HL-60 (cell line): ENCODE measurements around the gene FBXO38.

Source experiments
- DNase-seq, 2 experiments: peaks; one replicate each; pipeline ENCODE4 v3.0.0-alpha.2; 2010 to 2020; ENCODE audit warnings: low read depth in 1 of 2, low spot score in 1 of 2
- H3K27ac ChIP-seq: fragments of 250-450 bp; sonication (Bioruptor Pico); replicated peaks from 2 replicates; pipeline ENCODE4 v1.5.1; 2020; ENCODE audit warnings: mild to moderate bottlenecking, moderate library complexity
- H3K27me3 ChIP-seq: fragments of 250-450 bp; sonication (Bioruptor Pico); 2 replicates; pipeline ENCODE4 v1.5.1; 2021; ENCODE audit warnings: mild to moderate bottlenecking, moderate library complexity; ENCODE audit not compliant: insufficient read depth, poor library complexity, severe bottlenecking
- H3K4me3 ChIP-seq: replicated peaks from 2 replicates; pipeline ENCODE4 v1.5.1; 2011; ENCODE audit warnings: mild to moderate bottlenecking, control low read depth, low read length; ENCODE audit not compliant: insufficient read depth
- GABPA ChIP-seq: IDR thresholded peaks from 2 replicates; pipeline ENCODE4 v1.6.1; 2012; ENCODE audit warnings: low read depth
- POLR2AphosphoS5 ChIP-seq: IDR thresholded peaks from 2 replicates; pipeline ENCODE4 v1.6.1; 2012; ENCODE audit warnings: low read depth
- SPI1 ChIP-seq: IDR thresholded peaks from 2 replicates; pipeline ENCODE4 v1.6.1; 2012; ENCODE audit warnings: low read depth, mild to moderate bottlenecking, borderline replicate concordance
- TF ChIP-seq, protein P1 (sequence below): IDR thresholded peaks from one replicate; pipeline ENCODE4 v1.5.1; 2011; ENCODE audit warnings: low read length, control low read depth, inconsistent platforms; ENCODE audit not compliant: insufficient read depth
- TF ChIP-seq, protein P2 (sequence below): IDR thresholded peaks from 2 replicates; pipeline ENCODE4 v1.6.1; 2012; ENCODE audit warnings: low read depth; ENCODE audit not compliant: insufficient replicate concordance

Gene FBXO38

DNA sequence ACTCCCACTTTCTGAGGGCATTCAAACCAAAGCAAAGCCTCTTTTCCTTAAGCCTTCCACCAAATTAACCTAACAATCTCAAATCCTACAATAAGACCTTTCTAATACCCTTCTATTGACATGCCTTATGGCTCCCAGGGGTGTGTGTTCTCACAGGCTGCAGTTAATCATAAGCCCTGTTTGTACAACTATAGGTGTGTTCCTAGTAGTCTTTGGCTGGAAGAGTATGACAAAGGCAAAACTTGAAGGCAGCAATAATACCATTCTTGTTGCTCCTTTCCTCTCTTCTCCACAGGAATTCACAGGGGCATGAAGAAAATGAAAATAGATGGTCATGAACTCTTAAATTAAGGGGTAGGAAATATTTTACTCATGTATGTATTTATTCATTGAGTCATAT lies 10.9 kb upstream of the FBXO38 start:
- Histone ChIP-seq H3K27me3 (no peaks in the 10 kb centered on the region), H3K27ac (no peak overlapping the region), H3K4me3 (no peak overlapping the region)
- TF ChIP-seq, protein P1, sequence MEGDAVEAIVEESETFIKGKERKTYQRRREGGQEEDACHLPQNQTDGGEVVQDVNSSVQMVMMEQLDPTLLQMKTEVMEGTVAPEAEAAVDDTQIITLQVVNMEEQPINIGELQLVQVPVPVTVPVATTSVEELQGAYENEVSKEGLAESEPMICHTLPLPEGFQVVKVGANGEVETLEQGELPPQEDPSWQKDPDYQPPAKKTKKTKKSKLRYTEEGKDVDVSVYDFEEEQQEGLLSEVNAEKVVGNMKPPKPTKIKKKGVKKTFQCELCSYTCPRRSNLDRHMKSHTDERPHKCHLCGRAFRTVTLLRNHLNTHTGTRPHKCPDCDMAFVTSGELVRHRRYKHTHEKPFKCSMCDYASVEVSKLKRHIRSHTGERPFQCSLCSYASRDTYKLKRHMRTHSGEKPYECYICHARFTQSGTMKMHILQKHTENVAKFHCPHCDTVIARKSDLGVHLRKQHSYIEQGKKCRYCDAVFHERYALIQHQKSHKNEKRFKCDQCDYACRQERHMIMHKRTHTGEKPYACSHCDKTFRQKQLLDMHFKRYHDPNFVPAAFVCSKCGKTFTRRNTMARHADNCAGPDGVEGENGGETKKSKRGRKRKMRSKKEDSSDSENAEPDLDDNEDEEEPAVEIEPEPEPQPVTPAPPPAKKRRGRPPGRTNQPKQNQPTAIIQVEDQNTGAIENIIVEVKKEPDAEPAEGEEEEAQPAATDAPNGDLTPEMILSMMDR = no peak
- TF ChIP-seq GABPA = no peak
- no peak for TF ChIP-seq POLR2AphosphoS5
- no peak for TF ChIP-seq SPI1
- TF ChIP-seq, protein P2, sequence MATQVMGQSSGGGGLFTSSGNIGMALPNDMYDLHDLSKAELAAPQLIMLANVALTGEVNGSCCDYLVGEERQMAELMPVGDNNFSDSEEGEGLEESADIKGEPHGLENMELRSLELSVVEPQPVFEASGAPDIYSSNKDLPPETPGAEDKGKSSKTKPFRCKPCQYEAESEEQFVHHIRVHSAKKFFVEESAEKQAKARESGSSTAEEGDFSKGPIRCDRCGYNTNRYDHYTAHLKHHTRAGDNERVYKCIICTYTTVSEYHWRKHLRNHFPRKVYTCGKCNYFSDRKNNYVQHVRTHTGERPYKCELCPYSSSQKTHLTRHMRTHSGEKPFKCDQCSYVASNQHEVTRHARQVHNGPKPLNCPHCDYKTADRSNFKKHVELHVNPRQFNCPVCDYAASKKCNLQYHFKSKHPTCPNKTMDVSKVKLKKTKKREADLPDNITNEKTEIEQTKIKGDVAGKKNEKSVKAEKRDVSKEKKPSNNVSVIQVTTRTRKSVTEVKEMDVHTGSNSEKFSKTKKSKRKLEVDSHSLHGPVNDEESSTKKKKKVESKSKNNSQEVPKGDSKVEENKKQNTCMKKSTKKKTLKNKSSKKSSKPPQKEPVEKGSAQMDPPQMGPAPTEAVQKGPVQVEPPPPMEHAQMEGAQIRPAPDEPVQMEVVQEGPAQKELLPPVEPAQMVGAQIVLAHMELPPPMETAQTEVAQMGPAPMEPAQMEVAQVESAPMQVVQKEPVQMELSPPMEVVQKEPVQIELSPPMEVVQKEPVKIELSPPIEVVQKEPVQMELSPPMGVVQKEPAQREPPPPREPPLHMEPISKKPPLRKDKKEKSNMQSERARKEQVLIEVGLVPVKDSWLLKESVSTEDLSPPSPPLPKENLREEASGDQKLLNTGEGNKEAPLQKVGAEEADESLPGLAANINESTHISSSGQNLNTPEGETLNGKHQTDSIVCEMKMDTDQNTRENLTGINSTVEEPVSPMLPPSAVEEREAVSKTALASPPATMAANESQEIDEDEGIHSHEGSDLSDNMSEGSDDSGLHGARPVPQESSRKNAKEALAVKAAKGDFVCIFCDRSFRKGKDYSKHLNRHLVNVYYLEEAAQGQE = no peak
- no peak for DNase-seq

DNA sequence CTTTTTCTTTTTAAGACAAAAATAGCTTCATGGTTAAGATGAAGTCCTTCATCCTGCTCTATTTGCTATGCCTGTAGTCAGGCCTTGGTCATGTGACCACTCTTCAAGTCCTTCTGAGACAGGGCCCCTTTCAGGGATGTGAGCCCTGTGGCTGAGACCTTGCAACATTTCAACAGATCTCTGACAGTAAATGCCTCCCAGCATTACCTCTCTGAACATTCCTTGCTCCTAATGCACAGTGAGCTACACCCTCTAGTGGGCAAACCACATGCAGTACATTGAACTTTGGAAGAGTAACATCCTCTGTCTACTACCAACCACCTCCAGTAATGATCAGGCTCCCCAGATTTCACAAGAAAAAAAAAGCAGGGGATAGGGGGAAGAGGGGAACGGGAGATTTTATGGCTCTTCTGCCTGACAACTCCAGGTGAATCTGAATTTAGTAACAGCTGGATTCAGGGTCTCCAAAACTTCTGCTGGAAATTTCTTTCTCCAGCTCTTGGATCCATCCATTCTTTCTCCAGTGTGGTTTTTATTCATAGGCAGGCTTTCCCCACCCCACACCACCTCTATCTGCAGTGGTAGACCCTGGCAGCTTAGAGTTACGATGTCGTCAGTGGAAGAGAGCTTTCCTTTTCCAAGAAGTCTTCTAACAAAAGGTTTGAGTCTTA lies 8.9 kb upstream of the FBXO38 start:
- Histone ChIP-seq H3K27me3 (no peaks in the 10 kb centered on the region), H3K4me3 (no peak overlapping the region), H3K27ac (no peak overlapping the region)
- DNase-seq = peak; percentile 77 to 91
- TF ChIP-seq SPI1 = no peak
- TF ChIP-seq, protein P1 = peak; percentile 79

DNA sequence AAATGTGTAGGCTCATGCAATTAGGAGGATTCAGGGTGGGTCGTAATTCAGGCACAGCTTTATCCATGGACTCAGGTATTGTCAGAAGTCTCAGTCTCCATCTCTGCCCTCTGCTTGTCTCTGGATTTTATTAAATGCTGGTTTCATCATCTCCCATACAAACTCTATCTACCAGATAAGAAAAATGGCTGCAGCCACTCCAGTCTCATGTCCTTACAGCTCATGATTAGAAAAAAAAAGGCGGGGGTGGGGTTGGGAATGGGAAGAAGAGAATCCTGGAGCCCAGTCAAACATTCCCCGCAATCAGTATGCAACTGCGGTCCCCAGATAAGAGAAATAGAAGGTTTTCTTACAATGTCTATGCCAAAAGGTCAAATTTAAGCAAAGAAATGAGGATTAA lies 7.6 kb upstream of the FBXO38 start:
- H3K27me3 ChIP-seq = no peaks in the 10 kb centered on the region
- no peak overlapping the region for H3K4me3 ChIP-seq
- no peak overlapping the region for H3K27ac ChIP-seq
- TF ChIP-seq, protein P2 = no peak
- TF ChIP-seq GABPA = no peak
- TF ChIP-seq, protein P1 = no peak
- no peak for DNase-seq

DNA sequence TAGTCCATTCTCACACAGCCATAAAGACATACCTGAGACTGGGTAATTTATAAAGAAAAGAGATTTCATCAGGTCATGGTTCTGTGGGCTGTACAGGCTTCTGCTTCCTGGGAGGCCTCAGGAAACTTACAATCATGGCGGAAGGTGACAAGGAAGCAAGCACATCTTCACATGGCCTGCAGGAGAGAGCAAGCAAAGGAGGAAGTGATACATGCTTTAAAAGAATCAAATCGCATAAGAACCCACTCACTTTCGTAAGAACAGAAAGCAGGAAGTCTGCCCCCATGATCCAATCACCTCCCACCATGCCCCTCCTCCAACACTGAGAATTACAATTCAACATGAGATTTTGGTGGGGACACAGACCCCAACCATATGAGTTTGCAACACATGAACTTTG lies 5.1 kb upstream of the FBXO38 start:
- TF ChIP-seq POLR2AphosphoS5 (no peak), GABPA (no peak), SPI1 (peak; percentile 56; the same call in 1 of the 2 replicates)
- TF ChIP-seq, protein P2 = no peak
- TF ChIP-seq, protein P1 = no peak
- no peaks in the 10 kb centered on the region for H3K27me3 ChIP-seq
- no peak overlapping the region for H3K27ac ChIP-seq
- DNase-seq = peak in 1 of 2 experiments; percentile 13
- no peak overlapping the region for H3K4me3 ChIP-seq
